ENCODE results near the gene SLC25A10. TPM values are rescaled to one million over a fixed set of nuclear protein-coding genes. Genes with fewer than 3 reads are reported as not detected.

SLC25A10 gene
- polyA plus RNA-seq, 1 donor from 2014 or later = 8.7 TPM

- Histone ChIP-seq H3K27me3 (ENCODE audit: insufficient read depth, low read depth, low read length) (no peaks in the 10 kb centered on the region), H4K20me1 (ENCODE audit: insufficient read depth) (no peaks in the 10 kb centered on the region), H3K27ac (ENCODE audit: low read length) (peak within 1 kb of the TSS; percentile 82), H3K79me2 (replicated peaks; ENCODE audit: insufficient read depth, low read length) (peaks cover 10% of the 10 kb centered on the region), H3K9ac (ENCODE audit: low read length) (peak within 1 kb of the TSS; percentile 91), H3K36me3 (ENCODE audit: insufficient read depth, low read length) (no peaks in the 10 kb centered on the region), H3K9me3 (ENCODE audit: low read length) (no peaks in the 10 kb centered on the region), H2AFZ (ENCODE audit: low read depth, low read length) (peak within 1 kb of the TSS; percentile 59), H3K4me2 (ENCODE audit: low read length) (peak within 1 kb of the TSS; percentile 92), H3K9me2 (ENCODE audit: insufficient read depth, low read length) (no peaks in the 10 kb centered on the region), H3F3A (ENCODE audit: insufficient read depth, low read length, poor library complexity, severe bottlenecking) (no peaks in the 10 kb centered on the region), H3K4me3 (ENCODE audit: low read length) (peak within 1 kb of the TSS; percentile 99)
- peak; percentile 95 for TF ChIP-seq MXI1 (conservative IDR thresholded peaks at IDR 0.05; ENCODE audit: poor library complexity, severe bottlenecking)
- TF ChIP-seq RAD21 (conservative IDR thresholded peaks at IDR 0.05) = no peak
- peak; percentile 22 for TF ChIP-seq SMC3 (conservative IDR thresholded peaks at IDR 0.05; ENCODE audit: poor library complexity)
- TF ChIP-seq EZH2 (IDR thresholded peaks at IDR 0.05; ENCODE audit: borderline replicate concordance, insufficient read depth, low read length, poor library complexity, severe bottlenecking) = no peak
- peak; percentile 89 for TF ChIP-seq POLR2AphosphoS5 (IDR thresholded peaks at IDR 0.05)
- peak; percentile 52 for TF ChIP-seq REST (IDR thresholded peaks at IDR 0.05; ENCODE audit: borderline replicate concordance)
- TF ChIP-seq TAF1 (IDR thresholded peaks at IDR 0.05; ENCODE audit: low read depth) = peak; percentile 48
- TF ChIP-seq EP300 (conservative IDR thresholded peaks at IDR 0.05; ENCODE audit: poor library complexity, severe bottlenecking) = peak; percentile 20
- peak; percentile 6 for TF ChIP-seq CTCF (IDR thresholded peaks at IDR 0.05; ENCODE audit: poor library complexity, severe bottlenecking)
These were observed 45.5 kb upstream of the SLC25A10 start, which contains the start of the genes CCDC137 and OXLD1 for GRCh38 chr17:81666342-81667191. Gene CCDC137 (plus strand): TSS chr17:81666737. CDS start chr17:81666767, 30 bp downstream. Gene OXLD1 (minus strand): TSS chr17:81666605. CDS start chr17:81666577, 28 bp downstream.

GRCh38 chr17:81667754-81668153, 44.3 kb upstream of the SLC25A10 start:
- no peaks in the 10 kb centered on the region for H3F3A ChIP-seq (ENCODE audit: insufficient read depth, low read length, poor library complexity, severe bottlenecking)
- H3K36me3 ChIP-seq (ENCODE audit: insufficient read depth, low read length) = no peaks in the 10 kb centered on the region
- no peak overlapping the region for H2AFZ ChIP-seq (ENCODE audit: low read depth, low read length)

More at GRCh38 chr17:81667754-81668153, 44.3 kb upstream of the SLC25A10 start:
- H3K27ac ChIP-seq (ENCODE audit: low read length) = no peak overlapping the region
- no peak overlapping the region for H3K4me2 ChIP-seq (ENCODE audit: low read length)
- no peaks in the 10 kb centered on the region for H3K27me3 ChIP-seq (ENCODE audit: insufficient read depth, low read depth, low read length)
- no peaks in the 10 kb centered on the region for H3K9me3 ChIP-seq (ENCODE audit: low read length)
- no peaks in the 10 kb centered on the region for H4K20me1 ChIP-seq (ENCODE audit: insufficient read depth)
- H3K9ac ChIP-seq (ENCODE audit: low read length) = no peak overlapping the region
- H3K9me2 ChIP-seq (ENCODE audit: insufficient read depth, low read length) = no peaks in the 10 kb centered on the region
- peaks cover 10% of the 10 kb centered on the region for H3K79me2 ChIP-seq (replicated peaks; ENCODE audit: insufficient read depth, low read length)
- TF ChIP-seq EP300 (conservative IDR thresholded peaks at IDR 0.05; ENCODE audit: poor library complexity, severe bottlenecking) (no peak), EZH2 (IDR thresholded peaks at IDR 0.05; ENCODE audit: borderline replicate concordance, insufficient read depth, low read length, poor library complexity, severe bottlenecking) (no peak), RAD21 (conservative IDR thresholded peaks at IDR 0.05) (no peak)
- H3K4me3 ChIP-seq (ENCODE audit: low read length) = peak overlapping the region; percentile 99

Data from neural cell (in vitro differentiated cells).